ENCODE results near the gene LIME1. TPM values are rescaled to one million over a fixed set of nuclear protein-coding genes. Genes with fewer than 3 reads are reported as not detected.

Gene LIME1
- total RNA-seq, 6 experiments from 2014 or later = 37.0 to 118 (median 65.5) TPM

- no peak overlapping the region for H3K4me3 ChIP-seq
- no peaks in the 10 kb centered on the region for H3K27me3 ChIP-seq
- no peak overlapping the region for H3K27ac ChIP-seq
- DNase-seq = no peak
- intact Hi-C loops (cut with DNase I) = no loop called here
- H3K36me3 ChIP-seq = no peaks in the 10 kb centered on the region
- ATAC-seq = no peak
- WGBS (ENCODE audit: insufficient coverage, low coverage, low lambda C conversion rate, missing lambda C conversion rate) = 94% methylated on average over 13 of the region's 13 CpGs
- no peaks in the 10 kb centered on the region for H3K4me1 ChIP-seq
- no peaks in the 10 kb centered on the region for H3K9me3 ChIP-seq
- TF ChIP-seq POLR2A (IDR thresholded peaks at IDR 0.05) = no peak
- TF ChIP-seq CTCF (IDR thresholded peaks at IDR 0.05) = no peak
Measured at GRCh38 chr20:63777614-63778013, 41.1 kb downstream of the LIME1 start.

- WGBS (ENCODE audit: insufficient coverage, low coverage, low lambda C conversion rate, missing lambda C conversion rate) = 56% methylated on average over 17 of the region's 19 CpGs
- Histone ChIP-seq H3K4me3 (no peak overlapping the region), H3K4me1 (no peaks in the 10 kb centered on the region), H3K36me3 (no peaks in the 10 kb centered on the region), H3K9me3 (no peaks in the 10 kb centered on the region), H3K27me3 (no peaks in the 10 kb centered on the region), H3K27ac (no peak overlapping the region)
- ATAC-seq (no peak), DNase-seq (no peak)
- TF ChIP-seq POLR2A (IDR thresholded peaks at IDR 0.05) (no peak), CTCF (IDR thresholded peaks at IDR 0.05) (no peak)
- intact Hi-C loops (cut with DNase I) = no loop called here
Measured at GRCh38 chr20:63778034-63778752, 41.7 kb downstream of the LIME1 start.

GRCh38 chr20:63778857-63779256 is 42.4 kb downstream of the LIME1 start:
- WGBS (ENCODE audit: insufficient coverage, low coverage, low lambda C conversion rate, missing lambda C conversion rate) = 75% methylated on average over 5 of the region's 9 CpGs
- TF ChIP-seq POLR2A (IDR thresholded peaks at IDR 0.05) = no peak
- no peak for TF ChIP-seq CTCF (IDR thresholded peaks at IDR 0.05)
- intact Hi-C loops (cut with DNase I) = no loop called here
- Histone ChIP-seq H3K36me3 (no peaks in the 10 kb centered on the region), H3K4me1 (no peaks in the 10 kb centered on the region), H3K4me3 (no peak overlapping the region), H3K27me3 (no peaks in the 10 kb centered on the region), H3K27ac (no peak overlapping the region), H3K9me3 (no peaks in the 10 kb centered on the region)
- ATAC-seq (no peak), DNase-seq (no peak)

- H3K27ac ChIP-seq = no peak overlapping the region
- no peaks in the 10 kb centered on the region for H3K4me1 ChIP-seq
- H3K36me3 ChIP-seq = no peaks in the 10 kb centered on the region
- intact Hi-C loops (cut with DNase I) = no loop called here
- TF ChIP-seq POLR2A (IDR thresholded peaks at IDR 0.05) = no peak
- TF ChIP-seq CTCF (IDR thresholded peaks at IDR 0.05) = no peak
- H3K4me3 ChIP-seq = no peak overlapping the region
- H3K9me3 ChIP-seq = no peaks in the 10 kb centered on the region
- no peaks in the 10 kb centered on the region for H3K27me3 ChIP-seq
- DNase-seq (no peak), ATAC-seq (no peak)
- 80% methylated on average over 12 of the region's 14 CpGs for whole genome bisulfite sequencing (ENCODE audit: insufficient coverage, low coverage, low lambda C conversion rate, missing lambda C conversion rate)
Measured at GRCh38 chr20:63781181-63781580, 44.7 kb downstream of the LIME1 start.
